Common myeloid progenitor, CD34-positive (primary cell): ENCODE measurements around the gene ZNF385B.

Experiments
- CTCF ChIA-PET: fragments of 350-600 bp; sonication (Branson Sonifier 250); formaldehyde crosslinking; loops from one replicate; lab custom pipeline; 2021; ENCODE audit warnings: antibody characterized with exemption; lab: Charles Lee
- POLR2A ChIA-PET: fragments of 350-600 bp; sonication (Branson Sonifier 250); formaldehyde crosslinking; loops from one replicate; lab custom pipeline; 2021; ENCODE audit warnings: antibody characterized with exemption; lab: Charles Lee
- DNase-seq, 3 donors: peaks; one replicate each; pipeline versions ENCODE4 v3.0.0 to v3.0.0-alpha.2; 2013
- H3K27ac ChIP-seq, 2 experiments: 1 replicate in 1 of 2; 2 replicates in 1 of 2; pipeline ENCODE4 v1.7.0; 2013; ENCODE audit warnings: inconsistent platforms in 2 of 2, low read length in 2 of 2, mild to moderate bottlenecking in 2 of 2, low read depth in 1 of 2, moderate library complexity in 1 of 2; ENCODE audit not compliant: severe bottlenecking in 2 of 2, insufficient read depth in 1 of 2, poor library complexity in 1 of 2
- H3K27me3 ChIP-seq, 5 experiments: replicated peaks in 2 of 5; 1 replicate in 3 of 5; 2 replicates in 2 of 5; pipeline versions ENCODE4 v1.6.1 to v1.7.0; 2013; ENCODE audit warnings: low read length in 4 of 5, mild to moderate bottlenecking in 2 of 5, moderate library complexity in 2 of 5, inconsistent platforms in 1 of 5; ENCODE audit not compliant: insufficient read depth in 5 of 5, control insufficient read depth in 4 of 5
- H3K36me3 ChIP-seq, 4 experiments: 1 replicate in 2 of 4; 2 replicates in 2 of 4; pipeline versions ENCODE4 v1.6.1 to v1.7.0; 2013; ENCODE audit warnings: low read length in 3 of 4, control low read depth in 1 of 4, mild to moderate bottlenecking in 1 of 4; ENCODE audit not compliant: control insufficient read depth in 4 of 4, insufficient read depth in 4 of 4
- H3K4me1 ChIP-seq, 4 experiments: 1 replicate in 3 of 4; 2 replicates in 1 of 4; pipeline versions ENCODE4 v1.6.1 to v1.7.1; 2013; ENCODE audit warnings: low read length in 3 of 4, mild to moderate bottlenecking in 3 of 4, control low read depth in 1 of 4, inconsistent platforms in 1 of 4, moderate library complexity in 1 of 4; ENCODE audit not compliant: control insufficient read depth in 4 of 4, insufficient read depth in 4 of 4; ENCODE audit errors: control extremely low read depth in 1 of 4
- H3K4me3 ChIP-seq, 7 experiments: 1 replicate in 4 of 7; 2 replicates in 3 of 7; pipeline versions ENCODE4 v1.5.1 to v1.7.0; 2013; ENCODE audit warnings: mild to moderate bottlenecking in 7 of 7, low read length in 6 of 7, moderate library complexity in 6 of 7, inconsistent platforms in 2 of 7, low read depth in 2 of 7, control low read depth in 1 of 7; ENCODE audit not compliant: insufficient read depth in 4 of 7, control insufficient read depth in 1 of 7; ENCODE audit errors: extremely low read depth in 1 of 7
- H3K9me3 ChIP-seq, 5 experiments: 1 replicate in 4 of 5; 2 replicates in 1 of 5; pipeline versions ENCODE4 v1.6.1 to v1.7.1; 2013; ENCODE audit warnings: low read length in 4 of 5, mild to moderate bottlenecking in 2 of 5, inconsistent platforms in 1 of 5, low read depth in 1 of 5, moderate library complexity in 1 of 5; ENCODE audit not compliant: control insufficient read depth in 4 of 5, insufficient read depth in 2 of 5; ENCODE audit errors: control extremely low read depth in 1 of 5
- WGBS: methylation state at CpG from one replicate; pipeline ENCODE4 v1.1.5; 2013; ENCODE audit not compliant: insufficient coverage; 5-methylcytosine and 5-hydroxymethylcytosine counted together

Gene ZNF385B

DNA sequence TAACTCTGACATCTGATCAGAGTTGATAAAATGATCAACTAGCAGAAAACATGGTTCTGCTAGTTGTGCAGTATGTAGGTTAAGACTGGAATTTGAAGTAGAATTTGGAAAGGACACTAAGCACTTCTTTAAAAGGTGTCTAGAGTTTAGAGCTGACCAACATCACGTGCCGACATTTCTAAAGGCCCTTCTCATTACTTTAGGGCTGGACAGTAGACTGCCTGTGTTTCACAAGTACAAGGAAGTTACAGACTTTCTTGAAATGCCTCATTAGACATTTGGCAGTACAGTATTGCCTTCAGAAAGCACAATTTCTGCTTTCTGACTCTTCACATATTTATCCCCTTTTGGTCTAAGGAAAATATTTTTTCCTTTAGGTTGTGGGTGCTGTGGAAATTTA is 255.3 kb downstream of the ZNF385B start:
- CTCF ChIA-PET = interaction anchor here (0.6 kb wide), 1 partner anchor 1134 kb away, joined by 3 read pairs; no protein-coding TSS in a partner anchor
- POLR2A ChIA-PET = no interaction called here
- Histone ChIP-seq H3K9me3 (no peaks in the 10 kb centered on the region), H3K27me3 (no peaks in the 10 kb centered on the region), H3K4me3 (no peak overlapping the region), H3K27ac (no peak overlapping the region), H3K36me3 (no peaks in the 10 kb centered on the region), H3K4me1 (no peaks in the 10 kb centered on the region)
- no peak for DNase-seq
- WGBS = 69% methylated on average over 2 of the region's 2 CpGs

DNA sequence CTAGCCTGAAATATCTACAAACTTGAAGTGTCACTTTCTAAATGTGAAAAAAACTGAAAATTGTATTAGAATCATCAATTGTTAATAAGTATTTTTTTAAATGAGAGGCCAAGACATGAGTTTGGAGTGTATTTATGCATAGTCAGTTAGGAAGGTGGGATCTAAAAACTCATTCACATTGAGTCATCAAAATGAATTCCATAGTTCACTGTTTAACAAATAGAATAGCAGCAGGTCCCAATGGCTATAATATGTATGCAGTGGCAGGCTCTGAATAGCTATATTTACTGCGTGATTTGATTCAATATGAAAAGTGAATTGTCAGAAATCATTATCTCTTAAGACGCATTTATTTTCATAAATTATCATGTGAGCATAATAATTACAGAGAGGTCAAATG is 256.1 kb downstream of the ZNF385B start:
- Histone ChIP-seq H3K27ac (no peak overlapping the region), H3K27me3 (no peaks in the 10 kb centered on the region), H3K9me3 (no peaks in the 10 kb centered on the region), H3K36me3 (no peaks in the 10 kb centered on the region), H3K4me1 (no peaks in the 10 kb centered on the region), H3K4me3 (no peak overlapping the region)
- DNase-seq = no peak
- CTCF ChIA-PET = no interaction called here
- POLR2A ChIA-PET = no interaction called here
- no CpG with 5 or more reads among the region's 2 CpGs for WGBS

DNA sequence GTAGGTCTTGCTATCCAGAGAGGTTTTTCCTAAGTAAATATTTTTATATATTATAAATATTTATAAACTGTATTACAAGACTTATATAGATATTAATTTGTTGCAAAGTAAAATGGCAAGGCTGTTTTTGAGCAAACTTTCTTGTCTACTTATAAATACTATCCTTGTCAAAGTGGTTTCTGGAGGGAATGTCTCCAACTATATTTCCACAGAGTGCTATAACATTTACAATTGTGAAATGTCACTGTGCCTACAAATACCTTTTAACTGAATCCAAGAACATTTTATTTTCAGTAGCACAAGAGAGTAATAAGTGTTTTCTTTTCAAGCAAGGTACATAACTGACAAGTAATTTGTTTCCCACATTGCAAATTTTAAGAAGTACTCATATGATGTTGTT is 256.8 kb downstream of the ZNF385B start:
- ChIA-PET CTCF (no interaction called here), POLR2A (no interaction called here)
- no peak overlapping the region for H3K4me3 ChIP-seq
- H3K27ac ChIP-seq = no peak overlapping the region
- no peaks in the 10 kb centered on the region for H3K9me3 ChIP-seq
- no peaks in the 10 kb centered on the region for H3K4me1 ChIP-seq
- H3K36me3 ChIP-seq = no peaks in the 10 kb centered on the region
- no peak for DNase-seq
- H3K27me3 ChIP-seq = no peaks in the 10 kb centered on the region

DNA sequence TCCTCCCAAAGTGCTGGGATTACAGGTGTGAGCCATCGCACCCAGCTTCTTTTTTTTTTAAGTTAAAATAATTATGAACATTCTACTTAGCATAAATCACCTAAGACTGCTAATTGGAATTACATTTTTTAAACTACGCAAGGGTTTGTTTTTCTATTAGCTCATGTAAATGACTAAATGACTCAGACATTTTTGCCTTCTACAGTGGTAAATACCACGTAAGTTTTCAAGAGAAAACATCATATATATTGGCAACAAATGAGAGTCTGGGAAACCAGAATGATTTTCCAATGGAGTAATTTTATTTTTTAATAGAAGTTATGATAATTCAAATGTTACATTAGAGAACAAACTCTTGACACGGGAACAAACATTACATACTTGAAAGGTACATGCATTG is 259.0 kb downstream of the ZNF385B start:
- CTCF ChIA-PET = no interaction called here

DNA sequence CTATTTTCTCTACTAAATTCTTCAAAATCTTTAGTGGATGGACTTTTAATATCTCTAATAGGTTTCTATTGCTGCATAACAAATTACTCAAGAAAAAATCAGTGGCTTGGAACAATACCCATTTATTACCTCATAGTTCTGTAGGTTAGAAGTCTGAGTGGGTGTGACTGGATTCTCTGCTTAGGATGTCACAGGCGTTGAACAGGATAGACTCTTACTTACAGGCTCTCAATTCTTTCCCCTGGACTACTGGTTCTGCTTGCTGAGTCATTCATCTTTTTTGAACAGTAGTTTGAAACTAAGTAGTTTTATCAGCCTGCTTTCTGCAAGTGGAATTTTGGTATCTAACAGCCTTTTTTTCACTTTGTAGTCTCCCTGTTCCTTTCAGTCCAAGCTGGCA is 265.4 kb downstream of the ZNF385B start:
- Histone ChIP-seq H3K9me3 (no peaks in the 10 kb centered on the region), H3K27ac (no peak overlapping the region), H3K4me3 (no peak overlapping the region), H3K36me3 (no peaks in the 10 kb centered on the region), H3K4me1 (no peaks in the 10 kb centered on the region), H3K27me3 (no peaks in the 10 kb centered on the region)
- no peak for DNase-seq
- WGBS = no CpG with 5 or more reads among the region's 1 CpG
- ChIA-PET POLR2A (no interaction called here), CTCF (no interaction called here)

More for the DNA sequence above, 259.0 kb downstream of the ZNF385B start:
- H3K36me3 ChIP-seq = no peaks in the 10 kb centered on the region
- H3K27ac ChIP-seq = no peak overlapping the region
- no peaks in the 10 kb centered on the region for H3K27me3 ChIP-seq
- H3K4me1 ChIP-seq = no peaks in the 10 kb centered on the region
- no CpG with 5 or more reads among the region's 4 CpGs for WGBS
- DNase-seq = no peak
- POLR2A ChIA-PET = no interaction called here
- H3K4me3 ChIP-seq = no peak overlapping the region
- H3K9me3 ChIP-seq = no peaks in the 10 kb centered on the region

DNA sequence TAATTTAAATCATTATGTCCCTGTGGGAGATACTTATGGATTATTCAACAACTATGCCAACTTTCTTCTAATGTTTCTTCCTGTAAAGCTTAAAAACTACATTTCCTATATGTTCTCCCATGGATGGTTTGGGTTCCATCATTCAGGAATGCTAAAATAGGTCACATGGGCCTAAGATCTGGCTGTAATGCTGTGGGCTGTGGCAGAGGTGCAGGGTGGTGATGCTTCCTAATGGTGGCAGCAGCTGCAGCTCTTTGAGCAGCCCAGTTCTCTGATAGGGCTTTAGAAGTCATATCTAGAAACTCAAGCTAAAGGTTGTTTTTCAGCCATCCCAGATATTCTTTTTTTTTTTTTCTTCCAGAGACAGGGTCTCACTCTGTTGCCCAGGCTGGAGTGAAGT is 266.1 kb downstream of the ZNF385B start:
- POLR2A ChIA-PET = no interaction called here
- CTCF ChIA-PET = no interaction called here

DNA sequence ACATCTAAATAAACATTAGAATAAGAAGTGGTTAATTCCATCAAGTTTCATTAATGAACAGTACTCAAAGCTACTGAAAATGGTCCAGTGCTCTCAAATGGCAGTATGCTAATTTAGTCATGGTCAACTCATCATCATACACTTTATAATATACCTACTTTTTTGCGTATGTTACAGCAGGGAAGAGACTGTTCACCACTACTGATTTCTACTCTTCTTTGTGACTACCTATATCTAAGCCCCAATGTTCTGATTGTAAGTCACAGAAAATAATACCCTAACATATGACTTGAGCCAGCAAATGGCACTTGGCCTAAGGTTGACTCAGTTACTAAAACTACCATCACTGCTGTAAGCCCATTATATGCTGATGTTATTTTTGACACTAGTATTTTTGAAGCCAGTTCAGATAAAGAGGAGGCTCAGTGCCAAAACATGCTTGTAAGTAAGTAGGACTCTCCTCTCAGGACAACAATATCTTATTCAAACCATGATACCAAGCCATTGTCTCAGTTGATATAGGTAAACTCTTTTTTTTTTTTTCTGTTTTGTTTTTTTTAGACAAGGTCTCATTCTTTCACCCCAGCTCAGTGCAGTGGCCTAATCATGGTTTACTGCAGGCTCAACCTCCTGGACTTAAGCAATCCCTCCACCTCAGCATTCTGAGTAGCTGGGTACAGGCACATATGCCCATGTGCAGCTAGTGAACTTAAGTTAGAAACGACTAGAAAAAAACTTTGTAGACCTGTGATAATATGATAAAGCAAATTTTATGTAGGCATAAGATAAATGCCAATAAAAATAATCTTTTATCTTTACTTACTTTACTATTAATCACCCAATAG is 266.9 kb downstream of the ZNF385B start:
- Histone ChIP-seq H3K27me3 (no peaks in the 10 kb centered on the region), H3K4me1 (no peaks in the 10 kb centered on the region), H3K9me3 (no peaks in the 10 kb centered on the region), H3K4me3 (no peak overlapping the region), H3K36me3 (no peaks in the 10 kb centered on the region), H3K27ac (no peak overlapping the region)
- 100% methylated on average over 1 of the region's 2 CpGs for WGBS
- POLR2A ChIA-PET = no interaction called here
- CTCF ChIA-PET = no interaction called here
- no peak for DNase-seq

More for the DNA sequence above, 266.1 kb downstream of the ZNF385B start:
- no peaks in the 10 kb centered on the region for H3K27me3 ChIP-seq
- no peaks in the 10 kb centered on the region for H3K4me1 ChIP-seq
- no peaks in the 10 kb centered on the region for H3K9me3 ChIP-seq
- no peaks in the 10 kb centered on the region for H3K36me3 ChIP-seq
- no peak for DNase-seq
- no peak overlapping the region for H3K4me3 ChIP-seq
- no peak overlapping the region for H3K27ac ChIP-seq
